HG02973 (cell line): ENCODE results near the gene CLSTN3.
"Not testable (repeated sequence)": the region's sequence is repeated elsewhere in the genome, so short reads cannot be mapped to it uniquely, and the experiment has no call there.

Experiments used
- ATAC-seq: cut with Tn5 transposase; IDR thresholded peaks from one replicate; pipeline ENCODE4 v1.9.1; 2021; ENCODE audit warnings: moderate library complexity; ENCODE audit not compliant: unreplicated experiment

Gene CLSTN3

DNA sequence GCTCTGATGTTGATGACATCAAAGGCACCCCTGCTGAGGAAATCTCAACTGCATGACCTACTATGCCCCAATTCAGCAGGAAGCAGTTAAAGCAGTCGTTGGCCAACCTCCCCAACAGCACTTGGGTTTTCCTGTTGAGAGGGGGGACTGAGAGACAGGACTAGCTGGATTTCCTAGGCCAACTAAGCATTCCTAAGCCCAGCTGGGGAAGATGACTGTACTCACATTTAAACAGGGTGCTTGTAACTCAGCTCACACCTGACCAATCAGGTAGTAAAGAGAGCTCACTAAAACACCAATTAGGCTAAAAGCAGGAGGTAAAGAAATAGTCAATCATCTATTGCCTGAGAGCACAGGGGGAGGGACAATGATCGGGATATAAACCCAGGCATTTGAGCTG is 55.9 kb downstream of the CLSTN3 start:
- ATAC-seq, result not testable (repeated sequence)

DNA sequence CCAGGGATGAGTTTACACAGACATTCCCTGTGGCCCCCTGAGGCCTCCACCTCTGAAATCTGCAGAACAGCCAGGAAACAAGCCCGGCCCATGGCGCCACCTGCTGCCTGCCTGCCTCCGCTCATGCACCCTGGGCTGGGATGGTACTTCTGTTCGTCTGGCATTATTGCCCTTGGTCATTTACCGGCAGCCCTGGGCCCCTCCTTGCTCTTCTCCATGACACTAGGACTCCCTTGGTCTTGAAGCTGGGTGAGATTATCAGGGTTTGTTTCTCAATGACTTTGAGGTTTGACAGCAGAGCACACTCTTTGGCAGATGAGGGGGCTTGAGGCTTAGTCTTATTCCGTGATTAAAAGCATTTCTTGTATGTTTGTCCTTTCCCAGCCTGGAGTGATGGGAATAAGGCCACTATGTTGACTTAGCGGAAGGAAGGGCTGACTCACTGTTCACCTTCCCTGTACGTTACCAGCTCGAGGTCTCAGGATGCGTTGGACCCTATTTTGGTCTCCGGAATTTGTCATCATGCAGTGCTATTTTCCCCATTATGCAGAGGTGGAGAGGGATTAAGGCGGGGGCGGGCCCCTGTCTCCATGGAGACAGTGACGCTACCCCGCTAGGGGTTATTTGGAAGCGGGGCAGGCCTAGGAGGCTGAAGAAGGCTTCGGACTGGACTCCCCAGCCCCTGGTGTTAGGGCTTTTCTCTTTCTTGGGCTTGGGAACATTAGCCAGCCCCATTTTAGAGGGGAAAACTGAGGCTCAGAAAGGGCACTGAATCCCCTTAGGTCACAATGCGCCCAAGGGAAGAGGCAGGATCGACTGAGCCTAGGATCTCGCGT is 58.6 kb downstream of the CLSTN3 start:
- ATAC-seq, result peak; percentile 21

DNA sequence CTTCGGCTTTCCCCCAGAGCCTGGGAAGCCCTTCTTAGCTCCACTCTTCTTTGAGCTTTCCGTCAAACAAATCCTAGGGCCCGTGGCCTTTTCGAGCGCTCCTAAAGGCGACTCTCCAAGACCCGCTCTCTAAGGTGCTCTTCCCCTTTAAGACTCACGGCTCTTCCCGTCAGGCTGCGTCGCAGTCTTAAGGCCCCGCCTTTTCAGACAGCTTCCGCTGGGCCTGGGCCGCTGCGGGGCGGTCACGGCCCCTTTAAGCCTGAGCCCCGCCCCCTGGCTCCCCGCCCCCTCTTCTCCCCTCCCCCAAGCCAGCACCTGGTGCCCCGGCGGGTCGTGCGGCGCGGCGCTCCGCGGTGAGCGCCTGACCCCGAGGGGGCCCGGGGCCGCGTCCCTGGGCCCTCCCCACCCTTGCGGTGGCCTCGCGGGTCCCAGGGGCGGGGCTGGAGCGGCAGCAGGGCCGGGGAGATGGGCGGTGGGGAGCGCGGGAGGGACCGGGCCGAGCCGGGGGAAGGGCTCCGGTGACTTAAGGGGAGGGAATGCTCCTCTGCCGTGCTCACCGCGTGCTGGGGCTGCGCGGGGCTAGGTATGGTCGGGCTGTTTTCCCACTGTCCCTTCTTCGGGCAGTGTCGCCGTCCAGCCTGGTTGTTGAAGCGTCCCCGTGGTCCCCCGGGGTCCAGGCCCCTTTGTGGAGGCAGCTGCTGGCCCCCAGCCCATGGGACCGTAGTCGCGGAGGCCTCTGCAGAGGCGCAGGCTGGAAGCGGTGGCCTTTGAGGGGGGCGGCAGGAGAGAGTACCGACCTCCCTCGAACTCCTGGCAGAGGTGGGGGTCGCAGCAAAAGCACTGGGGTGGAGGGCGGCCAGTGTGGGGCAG is 59.5 kb downstream of the CLSTN3 start, which contains the start of gene PEX5:
PEX5 (plus strand) TSS at position 289 of the 870 bp plus-strand sequence. CDS start 692 bp downstream, outside the sequence.
- ATAC-seq, result peak; percentile 92

GRCh38 chr12:7190268-7191055 is 60.3 kb downstream of the CLSTN3 start:
- no peak for ATAC-seq

DNA sequence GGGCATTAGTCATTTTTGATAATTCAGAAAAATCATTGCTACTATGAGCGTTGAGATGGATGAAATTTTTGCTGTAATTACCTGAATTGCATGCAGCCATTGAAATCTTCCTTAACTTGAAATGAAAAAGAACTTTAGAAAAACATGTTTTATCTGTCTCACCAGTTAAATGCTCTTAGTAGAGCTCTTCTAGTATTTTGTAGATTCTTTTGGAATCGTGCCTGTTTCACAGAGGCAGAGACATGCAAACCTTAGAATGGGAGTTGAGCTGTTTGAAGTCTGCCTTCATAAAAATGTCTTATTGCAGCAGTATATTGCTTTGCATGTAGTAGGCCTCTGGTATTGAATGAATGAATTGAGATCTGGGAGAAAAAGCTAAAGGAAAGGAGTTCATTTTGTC is 63.5 kb downstream of the CLSTN3 start:
- no peak for ATAC-seq

DNA sequence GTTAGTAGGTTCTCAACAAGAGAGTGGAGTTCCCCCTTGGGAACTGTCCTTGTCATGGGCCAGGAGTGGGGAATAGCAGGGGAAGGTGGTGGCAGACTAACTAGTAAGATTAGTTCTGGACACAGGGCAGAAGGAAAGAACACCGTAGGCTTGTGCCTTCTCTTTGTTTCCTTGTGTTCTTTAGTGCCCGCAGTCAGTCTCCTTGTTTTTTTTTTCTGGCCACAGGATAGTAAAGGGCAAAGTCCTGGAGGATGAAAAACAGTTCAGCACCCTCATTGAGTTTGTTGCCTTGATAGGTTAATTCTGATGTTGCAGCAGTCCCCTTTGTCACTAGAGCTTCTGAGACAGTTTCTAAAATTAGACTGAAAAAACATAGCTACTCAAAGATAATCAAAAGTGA is 67.7 kb downstream of the CLSTN3 start:
- ATAC-seq, result no peak

DNA sequence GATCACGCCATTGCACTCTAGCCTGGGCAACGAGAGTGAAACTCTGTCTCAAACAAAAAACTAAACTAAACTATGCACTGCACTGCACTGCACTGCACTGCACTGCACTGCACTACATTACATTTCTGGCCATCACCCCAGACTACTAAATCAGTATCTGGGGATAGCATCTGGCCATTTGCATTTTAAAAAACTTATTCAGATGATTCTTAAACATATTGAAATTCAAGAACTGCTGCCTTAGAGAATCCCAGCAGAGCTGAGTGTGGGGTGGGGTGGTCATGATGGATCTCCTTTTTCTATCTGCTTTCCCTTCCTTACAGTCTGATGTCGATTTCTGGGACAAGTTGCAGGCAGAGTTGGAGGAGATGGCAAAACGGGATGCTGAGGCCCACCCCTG is 72.9 kb downstream of the CLSTN3 start:
- ATAC-seq, result no peak

DNA sequence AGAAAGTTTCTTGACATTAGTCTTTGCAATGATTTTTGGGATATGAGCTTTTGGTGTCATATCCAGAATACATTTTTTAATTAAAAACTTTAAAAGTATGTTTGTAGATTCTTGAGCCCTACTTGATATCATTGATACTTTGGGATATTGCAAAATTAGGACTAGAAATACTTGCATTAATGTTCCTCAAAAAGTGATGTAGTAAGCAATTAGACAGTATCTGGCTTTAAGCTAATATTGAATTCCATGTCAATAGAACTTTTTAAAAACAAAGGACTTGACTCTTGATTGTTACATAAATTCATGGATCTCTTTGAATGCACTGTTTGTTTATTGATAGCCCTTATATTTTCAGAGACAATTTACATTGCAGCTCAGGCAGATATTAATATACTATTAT is 74.9 kb downstream of the CLSTN3 start:
- no peak for ATAC-seq

DNA sequence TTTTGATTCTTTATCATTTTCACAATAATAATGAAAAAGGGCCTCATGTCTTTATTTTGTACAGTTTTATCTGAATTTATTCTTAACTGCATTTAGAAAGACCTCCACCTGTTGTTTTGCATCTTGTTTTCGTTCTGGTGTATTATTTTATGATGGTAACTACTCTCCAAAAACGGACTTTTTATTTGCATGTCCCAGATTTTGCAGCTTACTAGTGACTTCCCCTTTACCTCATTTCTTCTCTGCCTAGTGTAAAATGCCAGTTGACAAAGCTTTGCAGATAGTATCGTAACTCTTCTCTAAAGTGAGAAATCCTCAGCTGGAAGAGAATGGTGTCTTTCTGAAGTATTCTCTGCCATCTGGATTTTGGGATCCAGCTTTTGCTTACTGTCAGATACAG is 76.5 kb downstream of the CLSTN3 start:
- no peak for ATAC-seq

DNA sequence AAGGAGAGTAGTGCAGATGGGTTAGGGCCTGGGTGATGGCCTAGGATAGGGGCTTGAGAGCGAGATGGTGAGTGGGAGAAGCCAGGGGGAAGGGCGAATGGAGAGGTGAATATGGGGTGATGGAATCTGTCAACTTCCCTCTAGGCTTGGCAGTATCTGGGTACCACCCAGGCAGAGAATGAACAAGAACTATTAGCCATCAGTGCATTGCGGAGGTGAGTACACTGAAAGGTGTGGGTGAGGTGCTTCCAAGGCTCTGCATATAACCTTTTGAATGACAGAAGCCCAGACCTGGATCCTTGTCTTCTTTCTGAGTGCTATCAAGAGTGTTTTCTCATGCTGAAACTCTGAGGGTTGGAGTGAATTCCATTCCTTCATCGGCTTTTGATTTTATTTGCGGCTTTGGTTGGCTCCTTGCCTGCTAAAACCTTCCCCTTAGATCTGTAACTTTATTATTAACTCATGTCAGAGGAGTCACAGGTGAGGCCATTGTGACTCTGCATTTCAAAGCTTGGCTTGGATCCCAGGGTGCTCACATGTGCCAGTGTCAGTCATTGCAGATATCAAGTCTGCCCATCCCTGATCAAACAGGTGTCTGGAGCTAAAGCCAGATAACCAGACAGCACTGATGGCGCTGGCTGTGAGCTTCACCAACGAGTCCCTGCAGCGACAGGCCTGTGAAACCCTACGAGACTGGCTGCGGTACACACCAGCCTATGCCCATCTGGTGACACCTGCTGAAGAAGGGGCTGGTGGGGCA is 77.9 kb downstream of the CLSTN3 start:
- ATAC-seq, result no peak
